Activated naive CD8-positive, alpha-beta T cell (primary cell): ENCODE measurements around the gene ST6GALNAC3.

Source experiments
- H3K27ac Mint-ChIP-seq: one replicate; pipeline ENCODE4 v1.8.0; 2021; ENCODE audit warnings: mixed read lengths
- H3K27me3 Mint-ChIP-seq: one replicate; pipeline ENCODE4 v1.8.0; 2021; ENCODE audit warnings: mixed read lengths
- H3K36me3 Mint-ChIP-seq: one replicate; pipeline ENCODE4 v1.8.0; 2021; ENCODE audit warnings: mixed read lengths
- H3K4me1 Mint-ChIP-seq: one replicate; pipeline ENCODE4 v1.8.0; 2021; ENCODE audit warnings: low read depth, mixed read lengths
- H3K4me3 Mint-ChIP-seq: one replicate; pipeline ENCODE4 v1.8.0; 2021; ENCODE audit warnings: mild to moderate bottlenecking, mixed read lengths
- H3K9me3 Mint-ChIP-seq: one replicate; pipeline ENCODE4 v1.8.0; 2021; ENCODE audit warnings: low read depth, mixed read lengths

Gene ST6GALNAC3

GRCh38 chr1:76677416-76678405 lies 603.2 kb downstream of the ST6GALNAC3 start:
- Mint-ChIP-seq H3K27me3 (no peaks in the 10 kb centered on the region), H3K9me3 (no peaks in the 10 kb centered on the region), H3K27ac (no peak overlapping the region), H3K36me3 (no peaks in the 10 kb centered on the region), H3K4me3 (no peak overlapping the region), H3K4me1 (no peaks in the 10 kb centered on the region)

GRCh38 chr1:76679534-76680152 lies 605.1 kb downstream of the ST6GALNAC3 start:
- Mint-ChIP-seq H3K4me1 (no peaks in the 10 kb centered on the region), H3K27me3 (no peaks in the 10 kb centered on the region), H3K27ac (no peak overlapping the region), H3K36me3 (no peaks in the 10 kb centered on the region), H3K9me3 (no peaks in the 10 kb centered on the region), H3K4me3 (no peak overlapping the region)

- Mint-ChIP-seq H3K27ac (no peak overlapping the region), H3K9me3 (no peaks in the 10 kb centered on the region), H3K36me3 (no peaks in the 10 kb centered on the region), H3K27me3 (no peaks in the 10 kb centered on the region), H3K4me3 (no peak overlapping the region), H3K4me1 (no peaks in the 10 kb centered on the region)
These were observed 606.1 kb downstream of the ST6GALNAC3 start for GRCh38 chr1:76680651-76681050.

GRCh38 chr1:76682138-76682537 lies 607.6 kb downstream of the ST6GALNAC3 start:
- Mint-ChIP-seq H3K9me3 (no peaks in the 10 kb centered on the region), H3K27ac (no peak overlapping the region), H3K4me3 (no peak overlapping the region), H3K36me3 (no peaks in the 10 kb centered on the region), H3K4me1 (no peaks in the 10 kb centered on the region), H3K27me3 (no peaks in the 10 kb centered on the region)
